Measurements from ENCODE around the gene LLPH.

GRCh38 chr12:66113471-66113870 lies 17.1 kb downstream of the LLPH start:
- TF ChIP-seq CTCF (IDR thresholded peaks at IDR 0.05): no peak
- TF ChIP-seq POLR2AphosphoS5 (IDR thresholded peaks at IDR 0.05): no peak
- TF ChIP-seq POLR2A (IDR thresholded peaks at IDR 0.05): no peak
